Measurements from ENCODE around the gene DYNLT2. TPM values are rescaled to one million over a fixed set of nuclear protein-coding genes. Genes with fewer than 3 reads are reported as not detected.

Gene DYNLT2
- total RNA-seq, 1 donor from 2014 or later: 2.5 TPM

DNA sequence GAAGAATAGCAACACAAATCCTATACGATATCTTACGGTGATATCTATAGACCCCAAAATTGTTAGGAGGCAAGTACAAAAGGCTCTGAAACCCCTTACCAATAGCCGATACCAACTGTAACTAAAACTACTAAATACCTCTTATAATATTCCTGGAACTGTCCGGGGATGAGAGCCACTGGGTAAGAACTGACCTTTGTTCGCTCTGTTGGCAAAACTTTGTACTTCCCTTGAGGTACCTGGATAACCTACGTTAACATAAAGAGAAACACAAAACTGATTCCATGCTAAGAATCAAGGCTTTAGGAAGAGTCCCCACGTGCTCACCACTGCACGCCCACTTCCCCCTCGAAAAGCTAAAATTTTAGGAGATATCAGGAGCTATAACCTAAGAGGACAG lies 36.8 kb downstream of the DYNLT2 start:
- H3K4me3 ChIP-seq (ENCODE audit: low read depth, low read length): no peak overlapping the region
- no peak for DNase-seq (ENCODE audit: low read depth)
- TF ChIP-seq, protein P1, sequence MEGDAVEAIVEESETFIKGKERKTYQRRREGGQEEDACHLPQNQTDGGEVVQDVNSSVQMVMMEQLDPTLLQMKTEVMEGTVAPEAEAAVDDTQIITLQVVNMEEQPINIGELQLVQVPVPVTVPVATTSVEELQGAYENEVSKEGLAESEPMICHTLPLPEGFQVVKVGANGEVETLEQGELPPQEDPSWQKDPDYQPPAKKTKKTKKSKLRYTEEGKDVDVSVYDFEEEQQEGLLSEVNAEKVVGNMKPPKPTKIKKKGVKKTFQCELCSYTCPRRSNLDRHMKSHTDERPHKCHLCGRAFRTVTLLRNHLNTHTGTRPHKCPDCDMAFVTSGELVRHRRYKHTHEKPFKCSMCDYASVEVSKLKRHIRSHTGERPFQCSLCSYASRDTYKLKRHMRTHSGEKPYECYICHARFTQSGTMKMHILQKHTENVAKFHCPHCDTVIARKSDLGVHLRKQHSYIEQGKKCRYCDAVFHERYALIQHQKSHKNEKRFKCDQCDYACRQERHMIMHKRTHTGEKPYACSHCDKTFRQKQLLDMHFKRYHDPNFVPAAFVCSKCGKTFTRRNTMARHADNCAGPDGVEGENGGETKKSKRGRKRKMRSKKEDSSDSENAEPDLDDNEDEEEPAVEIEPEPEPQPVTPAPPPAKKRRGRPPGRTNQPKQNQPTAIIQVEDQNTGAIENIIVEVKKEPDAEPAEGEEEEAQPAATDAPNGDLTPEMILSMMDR (conservative IDR thresholded peaks at IDR 0.05; ENCODE audit: low read depth, low read length): no peak

DNA sequence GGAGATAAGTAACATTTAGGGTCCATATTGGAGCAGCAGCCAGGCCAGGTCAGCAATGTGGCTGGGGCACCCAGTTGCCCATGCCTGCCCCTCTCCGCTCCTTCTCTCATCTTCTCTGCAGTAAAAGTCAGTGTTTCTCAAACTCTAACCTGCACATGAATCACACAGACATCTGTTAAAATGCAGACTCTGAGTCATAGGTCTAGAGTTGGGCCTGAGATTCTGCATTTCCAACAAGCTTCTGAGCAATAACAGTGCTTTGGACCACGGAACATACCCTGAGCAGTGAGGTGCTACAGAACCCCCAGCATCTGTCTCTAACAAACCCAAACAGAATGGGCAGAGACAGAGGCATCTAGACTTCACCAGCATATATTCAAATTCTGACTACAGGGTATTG lies 37.2 kb downstream of the DYNLT2 start:
- H3K4me3 ChIP-seq (ENCODE audit: low read depth, low read length): no peak overlapping the region
- DNase-seq (ENCODE audit: low read depth): no peak
- TF ChIP-seq, protein P1 (conservative IDR thresholded peaks at IDR 0.05; ENCODE audit: low read depth, low read length): no peak

DNA sequence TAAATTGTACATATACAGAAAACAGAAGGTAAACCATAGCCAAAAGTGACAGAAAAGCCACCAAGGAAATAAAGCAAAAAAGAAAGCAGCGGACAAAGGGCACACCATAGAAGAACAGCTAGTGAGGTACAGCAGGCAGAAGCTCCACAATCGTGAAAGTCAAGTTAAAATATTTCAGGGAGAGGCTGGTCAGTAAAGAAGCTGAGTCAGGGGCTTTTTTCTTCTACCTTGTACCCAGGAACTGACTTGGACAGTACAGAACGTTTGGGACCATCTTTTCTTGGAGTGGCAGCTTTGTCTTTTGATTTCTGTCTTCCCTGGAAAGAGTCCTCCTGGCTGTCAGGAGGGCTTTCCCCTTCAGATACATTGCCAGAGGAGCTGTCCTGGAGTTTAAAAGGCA lies 41.4 kb downstream of the DYNLT2 start:
- no peak for DNase-seq (ENCODE audit: low read depth)
- H3K4me3 ChIP-seq (ENCODE audit: low read depth, low read length): no peak overlapping the region
- TF ChIP-seq, protein P1 (conservative IDR thresholded peaks at IDR 0.05; ENCODE audit: low read depth, low read length): no peak

DNA sequence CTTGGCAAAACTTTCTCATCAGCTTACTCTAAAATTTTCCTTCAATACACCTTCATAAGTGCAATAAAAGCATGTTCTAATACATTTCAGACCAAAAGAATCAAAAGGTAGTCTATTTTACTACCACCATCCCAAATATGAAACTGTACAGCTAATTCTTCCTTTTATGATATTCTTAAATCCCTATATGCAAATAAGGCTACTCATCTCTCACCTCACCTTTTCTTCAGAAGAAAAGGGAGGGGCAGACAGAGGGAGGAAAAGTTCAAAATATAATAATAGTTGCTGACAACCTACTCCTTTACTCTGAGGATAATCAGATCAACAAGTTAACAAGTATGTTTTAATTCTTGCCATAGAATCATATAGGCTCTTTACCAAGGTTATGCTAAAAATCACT lies 42.1 kb downstream of the DYNLT2 start:
- no peak overlapping the region for H3K4me3 ChIP-seq (ENCODE audit: low read depth, low read length)
- DNase-seq (ENCODE audit: low read depth): no peak
- TF ChIP-seq, protein P1 (conservative IDR thresholded peaks at IDR 0.05; ENCODE audit: low read depth, low read length): no peak

DNA sequence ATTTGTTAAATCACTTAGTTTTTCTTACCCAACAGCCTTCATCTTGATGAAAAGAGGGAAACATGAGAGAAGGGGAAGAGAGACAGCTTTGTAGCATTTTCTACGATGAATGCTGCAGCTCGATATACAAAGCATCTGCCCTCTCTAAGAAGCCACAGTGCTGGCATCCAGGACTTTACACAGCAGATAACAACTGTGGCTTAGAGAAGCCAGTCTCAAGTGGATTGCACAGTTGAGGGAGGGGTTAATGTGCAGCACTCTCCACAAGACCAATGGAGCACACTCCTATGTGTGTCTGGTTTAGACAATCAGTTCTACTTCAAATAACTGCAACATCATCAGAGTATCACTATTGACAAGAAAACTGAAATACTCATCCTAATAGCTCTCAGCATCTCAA lies 43.6 kb downstream of the DYNLT2 start:
- DNase-seq (ENCODE audit: low read depth): no peak
- no peak overlapping the region for H3K4me3 ChIP-seq (ENCODE audit: low read depth, low read length)
- TF ChIP-seq, protein P1 (conservative IDR thresholded peaks at IDR 0.05; ENCODE audit: low read depth, low read length): no peak

DNA sequence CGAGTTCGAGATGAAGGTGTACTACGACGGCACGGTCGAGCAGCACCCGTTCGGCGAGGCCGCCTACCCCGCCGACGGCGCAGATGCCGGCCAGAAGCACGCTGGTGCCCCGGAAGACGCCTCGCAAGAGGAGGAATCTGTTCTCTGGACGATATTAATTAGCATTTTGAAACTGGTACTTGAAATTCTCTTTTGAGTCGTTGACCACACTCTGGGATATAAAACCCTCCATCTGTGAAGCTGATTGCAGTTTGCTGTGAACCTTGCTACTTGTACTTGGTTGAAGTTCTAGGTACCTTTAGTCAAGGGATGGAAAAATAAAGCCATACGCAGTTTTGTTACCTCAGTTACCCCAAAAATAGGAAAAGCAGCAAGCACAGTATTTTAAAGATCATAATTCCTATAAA lies 48.5 kb downstream of the DYNLT2 start:
- TF ChIP-seq, protein P1 (conservative IDR thresholded peaks at IDR 0.05; ENCODE audit: low read depth, low read length): no peak
- H3K4me3 ChIP-seq (ENCODE audit: low read depth, low read length): peak overlapping the region; percentile 75
- no peak for DNase-seq (ENCODE audit: low read depth)

DNA sequence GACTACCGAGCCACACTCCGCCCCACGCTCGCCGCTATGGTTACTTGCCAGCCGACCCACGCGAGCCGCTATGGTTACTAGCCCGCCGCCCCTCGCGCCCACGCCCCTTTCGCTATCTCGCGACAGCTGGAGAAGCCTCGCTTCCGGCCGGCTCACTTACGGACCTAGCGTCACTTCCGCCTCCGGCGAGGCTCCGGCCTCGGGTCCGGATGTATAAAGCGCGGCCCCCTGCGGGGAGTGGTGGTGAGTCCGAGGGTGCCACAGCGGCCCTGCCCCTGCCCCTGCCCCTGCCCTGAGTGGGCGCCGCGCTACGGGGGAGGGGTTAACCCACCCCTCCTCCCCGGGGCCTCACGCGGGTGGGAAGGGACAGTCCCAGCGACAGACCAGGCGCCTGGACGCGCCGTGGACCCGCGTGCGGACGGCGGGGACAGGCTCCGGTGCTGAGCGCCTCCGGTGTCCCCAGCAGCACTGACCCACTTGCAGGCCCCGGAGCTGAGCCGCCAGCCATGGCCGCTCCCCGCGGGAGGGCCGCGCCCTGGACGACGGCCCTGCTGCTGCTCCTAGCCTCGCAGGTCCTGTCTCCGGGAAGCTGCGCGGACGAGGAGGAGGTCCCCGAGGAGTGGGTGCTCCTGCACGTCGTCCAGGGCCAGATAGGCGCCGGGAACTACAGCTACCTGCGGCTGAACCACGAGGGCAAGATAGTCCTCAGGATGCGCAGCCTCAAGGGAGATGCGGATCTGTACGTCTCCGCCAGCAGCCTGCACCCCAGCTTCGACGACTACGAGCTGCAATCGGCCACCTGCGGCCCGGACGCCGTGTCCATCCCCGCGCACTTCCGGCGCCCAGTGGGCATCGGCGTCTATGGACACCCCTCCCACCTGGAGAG lies 49.2 kb downstream of the DYNLT2 start, which contains the start of the genes C6orf120 and WDR27:
C6orf120 (plus strand) TSS at position 173 of the 886 bp plus-strand sequence; CDS start at position 507, 334 bp downstream.
WDR27 (minus strand) TSS at position 76 of the 886 bp plus-strand sequence. CDS start 13,024 bp downstream, outside the sequence.
- TF ChIP-seq, protein P1 (conservative IDR thresholded peaks at IDR 0.05; ENCODE audit: low read depth, low read length): no peak
- peak; percentile 53 for DNase-seq (ENCODE audit: low read depth)

More for the DNA sequence above, 49.2 kb downstream of the DYNLT2 start, which contains the start of the genes C6orf120 and WDR27:
- H3K4me3 ChIP-seq (ENCODE audit: low read depth, low read length): peak within 1 kb of the TSS; percentile 75

Measured in epithelial cell of proximal tubule (primary cell).